OCI-LY7 (cell line): Measurements from ENCODE around the gene DHFR.

Experiments
- CTCF ChIP-seq: fragments of 200-600 bp; sonication (generic); conservative IDR thresholded peaks from 2 replicates; pipeline ENCODE4 v1.5.1; 2014; ENCODE audit warnings: mild to moderate bottlenecking, antibody characterized with exemption, low read length, moderate library complexity, mixed read lengths
- EZH2phosphoT487 ChIP-seq: fragments of 200-600 bp; sonication (generic); IDR thresholded peaks from 2 replicates; pipeline ENCODE4 v1.6.1; 2018; ENCODE audit warnings: low read depth, borderline replicate concordance, mild to moderate bottlenecking, mixed run types, antibody characterized with exemption, low read length, moderate library complexity, mixed read lengths

GRCh38 chr5:80644900-80645299 is 9.9 kb downstream of the DHFR start:
- TF ChIP-seq CTCF (no peak), EZH2phosphoT487 (no peak)
